NCI-H1092 (cell line): ENCODE results near the gene RBM42.
"Not testable (repeated sequence)": the region's sequence is repeated elsewhere in the genome, so short reads cannot be mapped to it uniquely, and the experiment has no call there.

Source experiments
- DNase-seq: peaks from one replicate; lab custom pipeline; 2025; lab: John Stamatoyannopoulos, UW

Gene RBM42

GRCh38 chr19:35650581-35650980 is 21.7 kb downstream of the RBM42 start:
- DNase-seq, result no peak

GRCh38 chr19:35654828-35655227 is 26.0 kb downstream of the RBM42 start:
- DNase-seq, result not testable (repeated sequence)

- DNase-seq, result no peak
Observed at GRCh38 chr19:35655600-35655999, 26.8 kb downstream of the RBM42 start.

DNA sequence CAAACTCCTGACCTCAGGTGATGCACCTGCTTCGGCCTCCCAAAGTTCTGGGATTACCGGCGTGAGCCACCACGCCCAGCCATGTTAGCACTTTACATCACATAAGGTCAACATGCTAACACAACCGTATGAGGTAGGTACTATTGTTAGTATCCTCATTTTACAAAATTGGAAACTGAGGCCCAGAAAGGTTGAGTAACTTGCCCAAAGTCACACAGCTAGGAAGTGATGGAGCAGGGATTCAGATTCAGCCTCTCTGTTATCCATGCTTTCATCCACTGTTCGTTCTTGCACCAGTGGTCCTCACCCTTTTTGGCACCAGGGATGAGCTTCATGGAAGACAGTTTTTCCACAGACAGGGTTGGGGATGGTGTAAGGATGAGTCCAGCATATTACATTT is 27.9 kb downstream of the RBM42 start:
- no peak for DNase-seq

DNA sequence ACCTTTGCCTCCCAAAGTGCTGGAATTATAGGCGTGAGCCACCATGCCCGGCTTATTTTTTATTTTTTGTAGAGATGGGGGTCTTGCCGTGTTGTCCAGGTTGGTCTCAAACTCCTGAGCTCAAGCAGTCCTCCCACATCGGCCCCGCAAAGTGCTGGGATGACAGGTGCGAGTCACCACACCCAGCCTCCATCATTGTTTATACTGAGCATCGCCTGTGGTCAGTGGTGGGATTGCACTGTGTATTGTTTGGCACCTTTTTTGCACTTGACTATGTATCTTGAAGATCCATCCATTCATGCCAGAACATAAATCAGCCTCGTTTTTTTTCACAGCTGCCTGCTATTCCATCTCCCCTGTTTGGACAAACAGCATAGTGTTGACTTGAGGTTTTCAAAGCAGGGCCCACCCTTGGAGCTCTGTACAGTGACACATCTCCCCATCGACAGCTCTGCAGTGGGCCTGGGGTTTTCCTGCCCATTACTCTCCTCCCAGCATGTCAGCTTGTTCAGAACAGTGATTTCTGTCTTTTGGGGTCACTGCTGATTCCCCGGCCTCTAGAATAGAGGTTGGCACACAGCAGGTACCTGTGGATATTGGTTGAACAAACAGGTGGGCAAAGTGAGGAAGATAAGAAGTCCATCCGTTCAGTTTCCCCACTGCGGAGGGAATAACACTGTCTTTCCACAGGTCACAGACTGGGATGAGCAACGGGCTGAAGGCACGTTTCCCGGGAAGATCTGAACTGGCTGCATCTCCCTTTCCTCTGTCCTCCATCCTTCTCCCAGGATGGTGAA is 29.3 kb downstream of the RBM42 start:
- DNase-seq, result no peak

DNA sequence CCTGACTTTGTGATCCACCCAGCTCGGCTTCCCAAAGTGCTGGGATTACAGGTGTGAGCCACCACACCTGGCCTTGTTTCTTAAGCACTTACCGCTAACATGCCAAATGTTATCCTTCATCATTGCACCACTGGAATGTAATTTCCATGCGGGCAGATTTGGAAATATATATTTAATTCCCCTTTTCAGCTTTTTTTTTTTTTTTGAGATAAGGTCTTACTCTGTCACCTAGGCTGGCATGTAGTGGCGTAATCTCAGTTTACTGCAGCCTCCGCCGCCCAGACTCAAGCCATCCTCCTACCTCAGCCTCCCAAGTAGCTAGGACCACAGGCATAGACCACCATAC is 33.1 kb downstream of the RBM42 start:
- no peak for DNase-seq

DNA sequence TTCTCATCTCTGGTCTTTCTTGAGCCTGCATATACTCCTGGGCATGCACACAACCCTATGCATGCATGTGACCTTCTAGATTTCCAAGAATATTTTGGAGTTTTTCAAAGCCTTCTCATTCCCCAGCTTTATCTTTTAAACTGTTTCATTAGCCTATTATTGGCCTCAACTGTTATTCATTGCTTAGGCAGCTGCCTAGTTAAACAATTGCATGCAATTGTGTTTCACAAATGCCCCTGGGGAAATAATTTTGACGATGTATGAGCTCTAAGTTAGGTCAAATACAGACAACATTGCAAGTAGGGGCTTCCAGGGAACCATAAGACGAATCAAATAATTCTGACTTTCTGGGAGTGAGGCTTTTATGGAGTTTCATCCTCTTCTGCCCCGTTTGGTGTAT is 35.1 kb downstream of the RBM42 start:
- no peak for DNase-seq

DNA sequence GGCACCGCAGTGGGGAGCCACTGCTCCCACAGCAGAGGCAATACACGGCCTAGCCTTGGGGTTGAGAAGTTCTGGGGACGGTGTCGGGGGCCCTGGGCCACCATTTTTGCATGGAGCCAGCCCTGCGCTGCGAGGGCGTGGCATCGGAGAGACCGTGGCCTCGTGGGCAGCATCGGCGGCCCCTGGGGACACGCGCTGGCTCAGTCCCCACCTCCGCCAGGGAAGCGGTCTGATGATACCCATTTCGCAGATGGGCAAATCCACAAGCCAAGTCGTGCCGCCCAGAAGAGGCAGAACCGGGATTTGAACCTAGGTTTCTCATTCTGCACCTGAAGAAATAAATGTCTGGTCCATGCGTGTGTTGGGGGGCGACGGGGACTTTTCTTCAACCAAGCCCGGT is 36.3 kb downstream of the RBM42 start:
- no peak for DNase-seq

DNA sequence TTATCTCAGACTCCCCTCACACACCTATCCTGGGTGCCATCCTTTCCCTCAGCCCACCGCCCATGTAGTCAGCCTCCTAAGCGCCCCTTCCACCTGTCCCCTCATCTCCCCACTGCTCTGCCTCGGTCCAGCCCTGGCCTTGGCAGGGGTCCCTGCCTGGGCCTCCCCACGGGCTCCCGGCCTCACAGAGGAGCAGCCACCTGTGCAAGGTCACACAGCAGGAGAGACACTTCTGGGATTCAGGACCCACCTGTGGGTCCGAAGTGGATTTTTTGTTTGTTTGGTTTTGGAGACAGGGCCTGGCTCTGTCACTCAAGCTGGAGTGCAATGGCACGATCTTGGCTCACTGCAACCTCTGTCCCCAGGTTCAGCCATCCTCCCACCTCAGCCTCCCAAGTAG is 36.8 kb downstream of the RBM42 start:
- DNase-seq, result no peak

DNA sequence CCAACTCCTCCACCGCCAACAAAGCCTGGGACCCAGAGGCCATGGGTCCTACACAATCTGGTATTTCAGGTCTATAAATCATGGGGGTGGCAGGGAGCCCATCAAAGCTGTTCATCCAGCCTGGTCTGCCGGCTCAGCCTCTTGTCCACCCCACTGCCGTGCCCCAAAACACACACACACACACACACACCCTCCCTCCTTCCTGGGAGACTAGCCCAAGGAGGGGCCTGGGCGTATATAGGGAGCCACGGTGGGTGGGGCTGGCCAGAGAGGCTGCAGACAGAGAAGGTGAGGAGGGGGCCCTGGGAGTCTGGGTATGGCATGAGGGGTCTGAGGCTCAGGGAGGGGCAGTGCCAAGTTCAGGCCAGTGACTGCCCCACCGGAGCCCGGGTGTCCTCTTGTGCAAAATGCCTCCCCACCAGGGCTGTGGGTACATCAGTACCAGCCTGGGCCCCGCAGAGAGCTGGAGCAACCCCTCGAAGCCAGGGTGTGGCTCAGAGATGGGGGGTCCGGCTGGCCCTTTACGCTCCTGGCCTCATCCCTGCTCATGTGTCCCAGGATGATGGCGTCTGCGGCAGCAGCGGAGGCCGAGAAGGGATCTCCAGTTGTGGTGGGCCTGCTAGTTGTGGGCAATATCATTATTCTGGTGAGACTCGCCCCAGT is 37.5 kb downstream of the RBM42 start, which contains the start of gene UPK1A:
Gene UPK1A (plus strand): TSS at position 267 of the 663 bp plus-strand sequence. CDS start 296 bp downstream, at position 563.
- DNase-seq, result no peak

DNA sequence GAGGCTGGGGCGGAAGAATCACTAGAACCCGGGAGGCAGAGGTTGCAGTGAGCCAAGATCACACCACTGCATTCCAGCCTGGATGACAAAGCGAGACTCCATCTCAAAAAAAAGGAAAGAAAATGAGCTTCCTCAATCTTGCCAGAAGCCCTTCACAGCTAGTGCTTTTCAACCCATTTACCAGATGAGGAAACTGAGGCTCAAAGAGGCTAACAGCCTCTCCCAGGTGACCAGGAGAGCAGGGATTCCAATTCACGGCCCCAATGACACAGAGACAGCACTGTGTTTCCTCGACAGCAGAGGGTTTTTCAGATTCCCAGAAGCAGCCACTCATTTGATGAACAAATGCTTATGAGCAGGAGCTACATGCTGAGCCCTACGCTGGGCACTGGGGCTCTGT is 40.7 kb downstream of the RBM42 start:
- DNase-seq, result no peak

DNA sequence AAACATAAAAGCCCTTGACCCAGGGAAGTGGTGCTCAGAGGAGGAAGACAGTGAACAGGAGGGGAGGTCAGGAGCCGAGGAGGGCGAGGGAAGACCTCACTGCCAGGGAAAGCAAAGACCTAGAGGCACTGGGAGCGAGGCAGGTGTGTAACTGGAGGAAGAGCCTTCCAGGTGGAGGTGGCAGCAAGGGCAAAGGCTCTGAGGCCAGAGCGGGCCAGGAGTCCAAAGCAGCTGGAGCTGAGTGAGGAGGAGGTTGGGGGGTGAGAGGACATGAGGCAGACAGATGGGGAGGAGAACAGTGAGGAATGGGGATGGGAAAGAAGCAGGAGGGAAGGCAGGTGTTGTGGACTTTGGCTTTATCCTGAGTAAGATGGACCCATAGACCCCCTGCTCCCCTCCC is 41.1 kb downstream of the RBM42 start:
- no peak for DNase-seq

GRCh38 chr19:35670686-35671085 is 41.9 kb downstream of the RBM42 start:
- no peak for DNase-seq

GRCh38 chr19:35671818-35672217 is 43.0 kb downstream of the RBM42 start:
- DNase-seq, result no peak

GRCh38 chr19:35673121-35673804 is 44.4 kb downstream of the RBM42 start:
- DNase-seq, result no peak

GRCh38 chr19:35675589-35676140 is 46.8 kb downstream of the RBM42 start:
- DNase-seq, result no peak
